ENCODE measurements around the gene KCNJ6.

GRCh38 chr21:37759777-37760176 is 156.5 kb downstream of the KCNJ6 start:
- TF ChIP-seq POLR2A (IDR thresholded peaks at IDR 0.05; ENCODE audit: low read length): no peak
- TF ChIP-seq GATA1 (IDR thresholded peaks at IDR 0.05; ENCODE audit: low read depth, low read length): no peak

All from erythroblast (primary cell).